NB4 (cell line): Measurements from ENCODE around the gene PRKCE.

Experiments
- DNase-seq: peaks from one replicate; pipeline ENCODE4 v3.0.0; 2010; ENCODE audit warnings: low read depth
- H3K4me3 ChIP-seq: one replicate; pipeline ENCODE4 v1.5.1; 2011; ENCODE audit warnings: mild to moderate bottlenecking, low read depth, low read length, moderate library complexity
- CTCF ChIP-seq: IDR thresholded peaks from one replicate; pipeline ENCODE4 v1.5.1; 2012; ENCODE audit warnings: low read depth, low read length
- MAX ChIP-seq: IDR thresholded peaks from 2 replicates; pipeline ENCODE4 v1.6.1; 2011; ENCODE audit warnings: low read depth, low read length
- MYC ChIP-seq: IDR thresholded peaks from 2 replicates; pipeline ENCODE4 v1.6.1; 2011; ENCODE audit warnings: low read depth, low read length
- POLR2A ChIP-seq: IDR thresholded peaks from 2 replicates; pipeline ENCODE4 v1.6.1; 2011; ENCODE audit warnings: mild to moderate bottlenecking; ENCODE audit not compliant: insufficient read length; ENCODE audit errors: extremely low read depth

Gene PRKCE

GRCh38 chr2:46053564-46053963 lies 402.1 kb downstream of the PRKCE start:
- DNase-seq: peak; percentile 41
- TF ChIP-seq MYC (no peak), MAX (no peak), CTCF (no peak), POLR2A (no peak)
- H3K4me3 ChIP-seq: no peak overlapping the region

GRCh38 chr2:46056541-46056940 lies 405.1 kb downstream of the PRKCE start:
- H3K4me3 ChIP-seq: no peak overlapping the region
- TF ChIP-seq CTCF (no peak), MYC (no peak), POLR2A (no peak), MAX (no peak)
- DNase-seq: no peak

- TF ChIP-seq MYC (no peak), MAX (no peak), CTCF (no peak), POLR2A (no peak)
- DNase-seq: no peak
- H3K4me3 ChIP-seq: no peak overlapping the region
Measured at GRCh38 chr2:46058140-46058539, 406.7 kb downstream of the PRKCE start.

GRCh38 chr2:46062637-46063412 lies 411.4 kb downstream of the PRKCE start:
- H3K4me3 ChIP-seq: no peak overlapping the region
- TF ChIP-seq CTCF (peak; percentile 89), MYC (no peak)
- peak; percentile 81 for DNase-seq

GRCh38 chr2:46064396-46064795 lies 412.9 kb downstream of the PRKCE start:
- no peak for TF ChIP-seq POLR2A
- TF ChIP-seq MYC: no peak
- no peak for TF ChIP-seq MAX
- TF ChIP-seq CTCF: no peak
- no peak for DNase-seq
- H3K4me3 ChIP-seq: no peak overlapping the region

- TF ChIP-seq MAX (no peak), POLR2A (no peak), CTCF (no peak), MYC (no peak)
- DNase-seq: no peak
- H3K4me3 ChIP-seq: no peak overlapping the region
Measured at GRCh38 chr2:46065152-46065551, 413.7 kb downstream of the PRKCE start.
